Epithelial cell of proximal tubule (primary cell): ENCODE measurements around the gene VCX2. TPM values are rescaled to one million over a fixed set of nuclear protein-coding genes. Genes with fewer than 3 reads are reported as not detected.

Experiments used
- DNase-seq: peaks from one replicate; pipeline ENCODE4 v3.0.0-alpha.2; 2011; ENCODE audit warnings: low read depth
- H3K4me3 ChIP-seq: 2 replicates; pipeline ENCODE4 v1.5.1; 2011; ENCODE audit warnings: low read depth, mild to moderate bottlenecking, low read length
- CTCF ChIP-seq: conservative IDR thresholded peaks from 2 replicates; pipeline ENCODE4 v1.5.1; 2012; ENCODE audit warnings: low read depth, mild to moderate bottlenecking, low read length
- total RNA-seq: library from RNA; depleted of rRNA; stranded (reverse); fragments of >200 nt; gene quantifications from 2 replicates; pipeline ENCODE4 v1.2.3, GENCODE V29; 2015

Gene VCX2
- total RNA-seq, 1 donor from 2014 or later = not detected

DNA sequence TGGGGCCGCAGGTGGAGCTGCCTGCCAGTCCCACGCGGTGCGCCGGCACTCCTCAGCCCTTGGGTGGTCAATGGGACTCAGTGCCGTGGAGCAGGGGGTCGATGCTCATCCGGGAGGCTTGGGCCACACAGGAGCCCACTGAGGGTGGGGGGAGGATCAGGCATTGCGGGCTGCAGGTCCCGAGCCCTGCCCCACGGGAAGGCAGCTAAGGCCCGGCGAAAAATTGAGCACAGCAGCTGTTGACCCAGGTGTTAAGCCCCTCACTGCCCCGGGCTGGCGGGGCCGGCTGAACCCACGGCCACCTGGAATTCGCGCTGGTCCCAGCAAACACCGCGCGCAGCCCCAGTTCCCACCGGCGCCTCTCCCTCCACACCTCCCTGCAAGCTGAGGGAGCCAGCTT is 26.1 kb downstream of the VCX2 start:
- TF ChIP-seq CTCF = no peak
- H3K4me3 ChIP-seq = no peak overlapping the region
- no peak for DNase-seq

DNA sequence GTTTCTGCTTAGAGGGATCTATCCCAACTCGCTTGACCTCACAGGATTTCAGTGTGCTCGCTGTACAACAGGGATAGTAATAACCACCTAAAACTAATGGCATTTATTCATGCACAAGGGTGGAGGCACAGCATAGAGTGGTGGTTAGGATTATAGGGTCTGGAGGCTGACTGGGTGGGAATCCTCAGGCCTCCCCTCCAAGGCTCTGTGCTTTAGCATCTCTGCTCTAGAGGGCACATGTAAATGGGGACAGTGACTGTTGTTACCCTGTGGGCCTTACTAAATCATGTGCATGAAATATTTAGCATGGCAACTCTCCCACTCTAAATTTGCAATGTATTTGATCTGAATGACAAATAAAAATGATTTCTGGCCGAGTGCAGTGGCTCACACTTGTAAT is 29.2 kb downstream of the VCX2 start:
- no peak overlapping the region for H3K4me3 ChIP-seq
- no peak for DNase-seq
- TF ChIP-seq CTCF = no peak

DNA sequence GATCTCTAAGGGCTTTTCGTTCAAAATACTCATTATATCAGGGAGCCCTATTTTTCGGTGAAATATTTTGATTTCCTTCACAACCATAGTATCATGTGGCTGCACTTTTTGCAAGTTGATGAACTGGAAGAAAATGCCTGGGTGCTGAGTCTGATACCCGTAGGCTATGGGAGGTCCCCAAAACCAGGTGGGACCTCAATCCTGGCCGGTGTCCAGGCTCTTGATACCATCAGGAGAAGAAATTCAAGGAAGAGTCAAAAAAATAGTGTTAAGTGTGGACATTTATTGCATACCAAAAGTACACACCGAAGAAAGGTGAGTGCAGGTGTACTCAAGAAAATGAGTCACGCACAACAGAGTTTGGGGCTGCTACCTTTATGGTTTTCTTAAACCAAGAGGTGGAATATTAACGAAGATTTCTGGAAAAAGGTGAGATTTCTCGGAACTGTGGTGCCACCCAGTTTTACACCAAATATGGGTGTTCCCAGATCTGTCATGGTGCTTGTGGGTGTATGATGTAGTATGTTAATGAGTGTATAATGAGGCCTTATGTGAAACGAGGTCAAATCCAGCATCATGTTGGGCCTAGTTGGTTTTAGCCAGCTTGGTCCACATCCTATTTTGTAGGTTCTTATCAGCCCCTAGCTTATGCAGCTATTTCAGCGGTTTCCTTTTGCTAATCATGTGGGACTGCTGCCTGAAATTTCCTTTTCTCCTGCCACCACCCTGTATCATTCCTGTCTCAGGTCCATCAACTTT is 29.9 kb downstream of the VCX2 start:
- no peak overlapping the region for H3K4me3 ChIP-seq
- no peak for TF ChIP-seq CTCF
- no peak for DNase-seq

GRCh38 chrX:8139716-8140115 is 31.4 kb downstream of the VCX2 start:
- peak; percentile 1 for DNase-seq
- no peak overlapping the region for H3K4me3 ChIP-seq
- no peak for TF ChIP-seq CTCF

DNA sequence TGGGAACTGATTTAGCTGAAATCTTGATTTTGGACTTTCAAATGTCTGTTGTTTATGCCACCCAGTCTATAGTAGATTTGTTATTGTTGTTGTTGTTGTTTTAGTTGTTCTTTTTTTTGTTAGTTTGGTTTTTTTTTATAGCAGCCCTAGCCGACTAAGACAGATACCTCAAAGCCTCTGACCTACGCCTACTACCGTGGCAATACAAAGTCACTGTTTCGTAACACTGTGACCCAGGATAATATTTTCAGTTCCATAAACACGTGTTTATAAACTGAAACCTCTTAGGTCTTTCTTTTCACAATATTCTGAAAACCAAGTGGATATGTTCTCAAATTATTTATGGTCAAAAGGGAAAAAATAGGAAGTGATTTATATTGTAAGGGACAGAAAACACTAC is 32.8 kb downstream of the VCX2 start:
- DNase-seq = no peak
- no peak overlapping the region for H3K4me3 ChIP-seq
- TF ChIP-seq CTCF = no peak

DNA sequence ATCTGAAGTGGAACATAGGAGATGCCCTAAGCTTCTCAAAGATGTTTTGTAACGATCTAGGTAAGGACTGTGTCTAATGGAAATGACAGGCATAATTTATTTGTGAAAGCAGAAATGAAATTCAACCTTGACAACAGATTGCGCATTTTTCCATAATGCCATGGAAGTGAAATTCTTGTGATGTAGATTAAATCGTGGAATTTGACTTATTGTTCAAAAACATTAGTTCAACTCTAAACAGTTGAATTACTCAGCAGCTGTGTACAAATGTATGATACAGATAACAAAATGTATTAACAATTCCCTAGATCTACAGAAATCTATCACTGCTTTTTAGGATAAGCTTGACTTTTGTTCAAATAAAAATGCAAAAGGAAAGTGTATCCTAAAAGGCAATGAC is 44.4 kb downstream of the VCX2 start:
- no peak for DNase-seq
- H3K4me3 ChIP-seq = no peak overlapping the region
- TF ChIP-seq CTCF = no peak

DNA sequence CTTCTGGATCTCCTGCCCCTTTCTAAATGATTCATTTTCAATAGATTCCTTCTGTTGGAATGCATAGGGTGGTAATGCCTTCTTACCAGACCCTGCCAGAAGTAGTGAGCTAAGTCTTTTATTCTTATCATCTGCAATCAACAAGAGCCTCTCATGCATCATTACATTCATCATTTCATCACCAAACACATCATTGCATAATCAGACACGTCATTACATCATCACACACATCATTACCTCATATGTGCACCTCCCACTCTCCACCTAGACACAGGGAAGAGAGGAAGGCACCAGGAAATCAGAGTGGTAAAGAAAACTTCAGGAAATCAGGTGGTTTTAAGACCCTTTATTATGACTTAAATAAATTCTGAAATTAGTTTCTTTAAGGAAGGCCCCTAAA is 45.0 kb downstream of the VCX2 start:
- H3K4me3 ChIP-seq = no peak overlapping the region
- DNase-seq = no peak
- TF ChIP-seq CTCF = no peak
